Fibroblast of lung (primary cell): ENCODE data around the gene CLINT1.

Experiments
- CTCF ChIP-seq, 2 donors: IDR thresholded peaks in 1 of 2; conservative IDR thresholded peaks in 1 of 2; 1 replicate in 1 of 2; 2 replicates in 1 of 2; pipeline ENCODE4 v1.5.1; 2011 to 2012; ENCODE audit warnings: low read length in 2 of 2, control low read depth in 1 of 2, inconsistent platforms in 1 of 2, low read depth in 1 of 2, mild to moderate bottlenecking in 1 of 2
- EZH2 ChIP-seq: IDR thresholded peaks from 2 replicates; pipeline ENCODE4 v1.5.1; 2012; ENCODE audit warnings: low read length, control low read depth, mild to moderate bottlenecking; ENCODE audit errors: missing control alignments

DNA sequence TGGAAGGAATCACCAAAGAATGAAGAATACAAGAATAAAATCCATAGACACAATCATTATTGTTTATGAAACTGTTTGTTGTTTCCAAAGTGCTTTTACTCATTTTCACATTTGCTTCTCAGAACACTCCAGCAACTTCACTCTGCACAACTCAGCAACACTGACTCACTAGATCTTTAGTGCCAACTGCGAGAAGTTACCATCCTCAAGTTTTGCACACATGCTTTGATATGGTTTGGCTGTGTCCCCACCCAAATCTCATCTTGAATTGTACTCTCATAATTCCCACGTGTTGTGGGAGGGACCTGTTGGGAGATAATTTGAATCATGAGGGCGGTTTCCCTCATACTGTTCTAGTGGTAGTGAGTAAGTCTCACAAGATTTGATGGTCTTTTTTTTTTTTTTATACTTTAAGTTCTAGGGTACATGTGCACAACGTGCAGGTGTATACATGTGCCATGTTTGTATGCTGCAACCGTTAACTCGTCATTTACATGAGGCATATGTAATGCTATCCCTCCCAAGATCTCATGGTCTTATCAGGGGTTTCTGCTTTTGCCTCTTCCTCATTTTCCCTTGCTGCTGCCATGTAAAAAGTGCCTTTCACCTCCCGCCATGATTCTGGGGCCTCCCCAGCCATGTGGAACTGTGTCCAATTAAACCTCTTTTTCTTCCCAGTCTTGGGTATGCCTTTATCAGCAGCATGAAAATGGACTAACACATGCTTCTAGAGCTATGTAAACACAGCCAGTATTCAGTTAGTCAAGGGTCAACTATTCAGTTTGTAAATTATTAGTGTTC, 36.9 kb downstream of the CLINT1 start:
- TF ChIP-seq CTCF (conservative IDR thresholded peaks at IDR 0.05 in 1 of 2, IDR thresholded peaks at IDR 0.05 in 1 of 2; ENCODE audit: low read depth in 1 of 2, low read length in 2 of 2) (no peak), EZH2 (no peak)
